K562 (cell line): ENCODE data around the gene OCIAD1. TPM values are rescaled to one million over a fixed set of nuclear protein-coding genes. Genes with fewer than 3 reads are reported as not detected.

Experiments used
- ADNP ChIP-seq: fragments of 200-800 bp; sonication (Bioruptor generic); IDR thresholded peaks from 2 replicates; pipeline ENCODE4 v1.6.1; 2016; ENCODE audit warnings: missing genetic modification characterization, missing compliant biosample characterization
- BRD4 ChIP-seq: fragments of 200-600 bp; sonication (generic); IDR thresholded peaks from 2 replicates; pipeline ENCODE4 v1.6.1; 2017; ENCODE audit warnings: inconsistent platforms
- BRF1 ChIP-seq: IDR thresholded peaks from 3 replicates; pipeline ENCODE4 v1.6.1; 2011; ENCODE audit warnings: borderline replicate concordance, mild to moderate bottlenecking; ENCODE audit not compliant: insufficient read length; ENCODE audit errors: extremely low read depth
- CEBPB ChIP-seq: fragments of 450-650 bp; IDR thresholded peaks from 2 replicates; pipeline ENCODE4 v1.6.1; 2016; ENCODE audit warnings: missing genetic modification characterization, missing compliant biosample characterization
- FOS ChIP-seq: IDR thresholded peaks from 3 replicates; pipeline ENCODE4 v1.6.1; 2011; ENCODE audit not compliant: insufficient read length; ENCODE audit errors: extremely low read depth
- HNRNPK ChIP-seq: fragments of 200-400 bp; formaldehyde crosslinking; IDR thresholded peaks from one replicate; pipeline ENCODE4 v1.6.1; 2018; ENCODE audit warnings: mild to moderate bottlenecking, low read depth, low read length; ENCODE audit not compliant: poor library complexity, severe bottlenecking
- JUN ChIP-seq, 2 experiments: sonication (generic) in 1 of 2; formaldehyde crosslinking in 1 of 2; IDR thresholded peaks; 2 replicates each; pipeline versions ENCODE4 v1.6.1 to v1.8.0; 2012 to 2022; ENCODE audit warnings: borderline replicate concordance in 2 of 2, mild to moderate bottlenecking in 2 of 2, improper control_type of control experiment in 1 of 2, low read depth in 1 of 2, low read length in 1 of 2, missing genetic modification reagents in 1 of 2
- MBD2 ChIP-seq: sonication (generic); IDR thresholded peaks from 2 replicates; pipeline ENCODE4 v1.6.1; 2016; ENCODE audit warnings: low read depth, borderline replicate concordance
- MTA1 ChIP-seq: fragments of 450-650 bp; IDR thresholded peaks from 2 replicates; pipeline ENCODE4 v1.6.1; 2017; ENCODE audit warnings: borderline replicate concordance
- PHB2 ChIP-seq: fragments of 450-650 bp; IDR thresholded peaks from 2 replicates; pipeline ENCODE4 v1.6.1; 2017; ENCODE audit warnings: low read depth
- SAP30 ChIP-seq: fragments of 200-600 bp; sonication (generic); IDR thresholded peaks from 2 replicates; pipeline ENCODE4 v1.6.1; 2012; ENCODE audit warnings: borderline replicate concordance, low read depth, mild to moderate bottlenecking, moderate library complexity, low read length, control low read depth, inconsistent platforms; ENCODE audit not compliant: insufficient read depth, poor library complexity, severe bottlenecking
- SOX6 ChIP-seq: fragments of 450-650 bp; IDR thresholded peaks from 2 replicates; pipeline ENCODE4 v1.6.1; 2014; ENCODE audit warnings: mild to moderate bottlenecking
- SP1 ChIP-seq: sonication (generic); formaldehyde crosslinking; IDR thresholded peaks from 2 replicates; pipeline ENCODE4 v1.8.1; 2022; ENCODE audit warnings: mild to moderate bottlenecking, missing genetic modification reagents
- SPI1 ChIP-seq: IDR thresholded peaks from 2 replicates; pipeline ENCODE4 v1.6.1; 2011; ENCODE audit warnings: low read depth, low read length, control low read depth, borderline replicate concordance
- SRF ChIP-seq, 2 experiments: fragments of 250-450, 450-650 bp in 1 of 2; sonication (Bioruptor Pico) in 1 of 2; sonication (generic) in 1 of 2; formaldehyde crosslinking; IDR thresholded peaks; 2 replicates each; pipeline versions ENCODE4 v1.5.0 to v1.5.1; 2020 to 2022; ENCODE audit warnings: mild to moderate bottlenecking in 1 of 2, missing genetic modification reagents in 1 of 2
- STAT5A ChIP-seq: IDR thresholded peaks from 2 replicates; pipeline ENCODE4 v1.6.1; 2012; ENCODE audit warnings: low read length, inconsistent platforms, borderline replicate concordance
- TRIM24 ChIP-seq, 2 experiments: fragments of 450-650 bp; IDR thresholded peaks; 2 replicates each; pipeline ENCODE4 v1.6.1; 2016
- ZNF79 ChIP-seq: fragments of 250-450 bp; sonication (Bioruptor Pico); IDR thresholded peaks from 2 replicates; pipeline ENCODE4 v1.4.0; 2020; ENCODE audit warnings: low read depth, mild to moderate bottlenecking, moderate library complexity
- polyA plus RNA-seq, 8 experiments: library from polyadenylated mRNA; depleted of rRNA in 4 of 8; stranded (reverse) in 5 of 8; unstranded in 3 of 8; fragments of >200 nt; fragmentation: Nextera tagmentation in 2 of 8; fragmentation: Illumina TruSeq in 1 of 8; extraction: Ambion mirVana in 2 of 8; extraction: Trizol in 1 of 8; gene quantifications; 2 replicates each; pipeline versions ENCODE4 v1.2.1 to v1.2.3, GENCODE V29; 2011 to 2014; ENCODE audit warnings: inconsistent platforms in 1 of 8, missing spikeins in 1 of 8
- total RNA-seq, 7 experiments: library from RNA; depleted of rRNA in 6 of 7; stranded (reverse); fragments of >200 nt in 6 of 7; fragmentation: Illumina TruSeq in 2 of 7; extraction: Trizol in 2 of 7; gene quantifications; 2 replicates each; pipeline versions ENCODE4 v1.2.1 to v1.2.3, GENCODE V29; 2011 to 2021; ENCODE audit warnings: low replicate concordance in 1 of 7
- TF ChIP-seq, protein P1 (sequence below): sonication (generic); formaldehyde crosslinking; IDR thresholded peaks from 2 replicates; pipeline ENCODE4 v1.8.0; 2022; ENCODE audit warnings: missing genetic modification reagents, mild to moderate bottlenecking, borderline replicate concordance
- TF ChIP-seq, protein P2 (sequence below): fragments of 450-650 bp; IDR thresholded peaks from 2 replicates; pipeline ENCODE4 v1.6.1; 2016
- TF ChIP-seq, protein P3 (sequence below): fragments of 150-350 bp; IDR thresholded peaks from 2 replicates; pipeline ENCODE4 v1.6.1; 2014; ENCODE audit warnings: low read depth, mild to moderate bottlenecking, low read length, borderline replicate concordance

OCIAD1 gene
- total and polyA plus RNA-seq, 9 of the 15 experiments (the other 6 are each of a cell fraction or from before 2014, with no cell fraction given): 99.0 to 358 (median 196) TPM

DNA sequence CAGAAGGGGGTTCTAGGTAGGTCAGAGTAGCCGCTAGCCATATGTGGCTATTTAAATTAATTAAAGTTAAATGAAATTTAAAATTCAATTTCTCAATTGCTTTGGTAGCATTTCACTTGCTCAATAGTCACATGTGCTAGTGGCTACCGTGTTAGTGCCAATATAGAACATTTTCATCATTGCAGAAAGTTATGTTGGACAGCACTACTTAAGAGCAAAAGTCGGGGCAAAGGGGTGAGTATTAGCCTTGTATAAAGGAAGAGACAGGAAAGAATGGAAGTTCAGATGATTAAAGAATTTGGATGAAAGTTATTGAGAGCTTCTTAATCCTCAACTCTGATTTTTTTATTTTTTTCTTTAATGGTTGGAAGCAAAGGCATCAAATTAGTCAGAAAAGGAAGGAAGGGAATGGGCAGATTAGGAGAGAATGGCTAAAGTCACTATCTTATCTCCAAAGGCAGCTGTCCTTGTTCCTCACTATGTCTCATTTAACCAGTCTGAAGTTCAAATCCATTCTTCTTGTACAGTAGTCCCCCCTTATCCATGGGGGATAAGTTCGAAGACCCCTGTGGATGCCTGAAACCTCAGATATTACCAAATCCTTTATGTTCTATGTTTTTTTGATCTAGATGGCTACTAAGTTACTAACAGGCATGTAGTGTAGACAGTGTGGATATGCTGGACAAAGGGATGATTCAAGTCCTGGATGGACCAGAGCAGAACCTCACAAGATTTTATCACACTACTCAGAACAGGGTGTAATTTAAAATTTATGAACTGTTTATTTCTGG, 22.9 kb downstream of the OCIAD1 start (continued):
- TF ChIP-seq, protein P1, sequence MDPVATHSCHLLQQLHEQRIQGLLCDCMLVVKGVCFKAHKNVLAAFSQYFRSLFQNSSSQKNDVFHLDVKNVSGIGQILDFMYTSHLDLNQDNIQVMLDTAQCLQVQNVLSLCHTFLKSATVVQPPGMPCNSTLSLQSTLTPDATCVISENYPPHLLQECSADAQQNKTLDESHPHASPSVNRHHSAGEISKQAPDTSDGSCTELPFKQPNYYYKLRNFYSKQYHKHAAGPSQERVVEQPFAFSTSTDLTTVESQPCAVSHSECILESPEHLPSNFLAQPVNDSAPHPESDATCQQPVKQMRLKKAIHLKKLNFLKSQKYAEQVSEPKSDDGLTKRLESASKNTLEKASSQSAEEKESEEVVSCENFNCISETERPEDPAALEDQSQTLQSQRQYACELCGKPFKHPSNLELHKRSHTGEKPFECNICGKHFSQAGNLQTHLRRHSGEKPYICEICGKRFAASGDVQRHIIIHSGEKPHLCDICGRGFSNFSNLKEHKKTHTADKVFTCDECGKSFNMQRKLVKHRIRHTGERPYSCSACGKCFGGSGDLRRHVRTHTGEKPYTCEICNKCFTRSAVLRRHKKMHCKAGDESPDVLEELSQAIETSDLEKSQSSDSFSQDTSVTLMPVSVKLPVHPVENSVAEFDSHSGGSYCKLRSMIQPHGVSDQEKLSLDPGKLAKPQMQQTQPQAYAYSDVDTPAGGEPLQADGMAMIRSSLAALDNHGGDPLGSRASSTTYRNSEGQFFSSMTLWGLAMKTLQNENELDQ (CRISPR knock-in tag): no peak
- peak in 1 of 2 experiments; percentile 36; a peak in 1 of 4 replicates for TF ChIP-seq TRIM24 (IDR thresholded peaks at IDR 0.05)
- TF ChIP-seq, protein P2, sequence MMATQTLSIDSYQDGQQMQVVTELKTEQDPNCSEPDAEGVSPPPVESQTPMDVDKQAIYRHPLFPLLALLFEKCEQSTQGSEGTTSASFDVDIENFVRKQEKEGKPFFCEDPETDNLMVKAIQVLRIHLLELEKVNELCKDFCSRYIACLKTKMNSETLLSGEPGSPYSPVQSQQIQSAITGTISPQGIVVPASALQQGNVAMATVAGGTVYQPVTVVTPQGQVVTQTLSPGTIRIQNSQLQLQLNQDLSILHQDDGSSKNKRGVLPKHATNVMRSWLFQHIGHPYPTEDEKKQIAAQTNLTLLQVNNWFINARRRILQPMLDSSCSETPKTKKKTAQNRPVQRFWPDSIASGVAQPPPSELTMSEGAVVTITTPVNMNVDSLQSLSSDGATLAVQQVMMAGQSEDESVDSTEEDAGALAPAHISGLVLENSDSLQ: no peak
- 0 out of 2 replicates have a peak, but pooled peaks have one; percentile 50 for TF ChIP-seq MTA1
- peak; percentile 13; the same call in 1 of the 2 replicates for TF ChIP-seq SPI1
- no peak for TF ChIP-seq JUN (IDR thresholded peaks at IDR 0.05; ENCODE audit: borderline replicate concordance, low read depth, low read length)
- TF ChIP-seq JUN (CRISPR knock-in tag; IDR thresholded peaks at IDR 0.05; ENCODE audit: borderline replicate concordance): no peak
- no peak for TF ChIP-seq HNRNPK
- peak; percentile 71; the same call in 1 of the 2 replicates for TF ChIP-seq ADNP (tag)
- no peak for TF ChIP-seq BRF1
- TF ChIP-seq PHB2: 0 out of 2 replicates have a peak, but pooled peaks have one; percentile 22
- TF ChIP-seq SRF (CRISPR knock-in tag; IDR thresholded peaks at IDR 0.05): no peak
- no peak for TF ChIP-seq CEBPB (tag)
- TF ChIP-seq FOS: no peak
- TF ChIP-seq MBD2: no peak
- TF ChIP-seq, protein P3, sequence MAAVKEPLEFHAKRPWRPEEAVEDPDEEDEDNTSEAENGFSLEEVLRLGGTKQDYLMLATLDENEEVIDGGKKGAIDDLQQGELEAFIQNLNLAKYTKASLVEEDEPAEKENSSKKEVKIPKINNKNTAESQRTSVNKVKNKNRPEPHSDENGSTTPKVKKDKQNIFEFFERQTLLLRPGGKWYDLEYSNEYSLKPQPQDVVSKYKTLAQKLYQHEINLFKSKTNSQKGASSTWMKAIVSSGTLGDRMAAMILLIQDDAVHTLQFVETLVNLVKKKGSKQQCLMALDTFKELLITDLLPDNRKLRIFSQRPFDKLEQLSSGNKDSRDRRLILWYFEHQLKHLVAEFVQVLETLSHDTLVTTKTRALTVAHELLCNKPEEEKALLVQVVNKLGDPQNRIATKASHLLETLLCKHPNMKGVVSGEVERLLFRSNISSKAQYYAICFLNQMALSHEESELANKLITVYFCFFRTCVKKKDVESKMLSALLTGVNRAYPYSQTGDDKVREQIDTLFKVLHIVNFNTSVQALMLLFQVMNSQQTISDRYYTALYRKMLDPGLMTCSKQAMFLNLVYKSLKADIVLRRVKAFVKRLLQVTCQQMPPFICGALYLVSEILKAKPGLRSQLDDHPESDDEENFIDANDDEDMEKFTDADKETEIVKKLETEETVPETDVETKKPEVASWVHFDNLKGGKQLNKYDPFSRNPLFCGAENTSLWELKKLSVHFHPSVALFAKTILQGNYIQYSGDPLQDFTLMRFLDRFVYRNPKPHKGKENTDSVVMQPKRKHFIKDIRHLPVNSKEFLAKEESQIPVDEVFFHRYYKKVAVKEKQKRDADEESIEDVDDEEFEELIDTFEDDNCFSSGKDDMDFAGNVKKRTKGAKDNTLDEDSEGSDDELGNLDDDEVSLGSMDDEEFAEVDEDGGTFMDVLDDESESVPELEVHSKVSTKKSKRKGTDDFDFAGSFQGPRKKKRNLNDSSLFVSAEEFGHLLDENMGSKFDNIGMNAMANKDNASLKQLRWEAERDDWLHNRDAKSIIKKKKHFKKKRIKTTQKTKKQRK: no peak
- no peak for TF ChIP-seq ZNF79 (CRISPR knock-in tag)
- peak; percentile 84 for TF ChIP-seq SOX6
- no peak for TF ChIP-seq BRD4
- TF ChIP-seq SP1 (CRISPR knock-in tag): 0 out of 2 replicates have a peak, but pooled peaks have one; percentile 19
- peak; percentile 55 for TF ChIP-seq STAT5A
- TF ChIP-seq SAP30: no peak
